NB4 (cell line): Measurements from ENCODE around the gene ZRANB3.

Experiments
- CTCF ChIP-seq: IDR thresholded peaks from one replicate; pipeline ENCODE4 v1.5.1; 2012; ENCODE audit warnings: low read depth, low read length
- POLR2A ChIP-seq: IDR thresholded peaks from 2 replicates; pipeline ENCODE4 v1.6.1; 2011; ENCODE audit warnings: mild to moderate bottlenecking; ENCODE audit not compliant: insufficient read length; ENCODE audit errors: extremely low read depth

DNA sequence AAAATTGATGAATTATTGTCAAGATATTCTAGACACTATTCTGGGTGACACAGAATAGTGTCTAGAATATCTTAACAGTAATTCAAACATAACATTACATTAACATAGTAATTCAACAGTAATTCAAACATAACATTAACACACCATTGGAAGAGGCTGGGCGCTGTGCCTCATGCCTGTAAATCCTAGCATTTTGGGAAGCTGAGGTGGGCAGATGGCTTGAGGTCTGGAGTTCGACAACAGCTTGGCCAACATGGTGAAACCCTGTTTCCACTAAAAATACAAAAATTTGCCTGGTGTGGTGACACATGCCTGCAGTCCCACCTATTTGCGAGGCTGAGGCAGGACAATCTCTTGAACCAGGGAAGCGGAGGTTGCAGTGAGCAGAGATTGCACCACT is 195.8 kb downstream of the ZRANB3 start:
- no peak for TF ChIP-seq CTCF
- TF ChIP-seq POLR2A: no peak
